ENCODE measurements around the gene TTC7B.

- TF ChIP-seq CTCF (IDR thresholded peaks at IDR 0.05; ENCODE audit: poor library complexity, severe bottlenecking) (no peak), EZH2 (IDR thresholded peaks at IDR 0.05; ENCODE audit: borderline replicate concordance, insufficient read depth, low read length, poor library complexity, severe bottlenecking) (no peak), POLR2AphosphoS5 (IDR thresholded peaks at IDR 0.05) (no peak), REST (IDR thresholded peaks at IDR 0.05; ENCODE audit: borderline replicate concordance) (no peak), SMC3 (conservative IDR thresholded peaks at IDR 0.05; ENCODE audit: poor library complexity) (no peak)
Observed at GRCh38 chr14:90531497-90531896, 284.7 kb downstream of the TTC7B start.
